GM12892 (cell line): ENCODE results near the gene MAGI3.

Experiments
- POLR2A ChIP-seq: IDR thresholded peaks from 2 replicates; pipeline ENCODE4 v1.6.1; 2011; ENCODE audit warnings: low read depth, low read length, control low read depth
- POLR2AphosphoS5 ChIP-seq: IDR thresholded peaks from 2 replicates; pipeline ENCODE4 v1.6.1; 2011; ENCODE audit warnings: low read depth, low read length, control low read depth
- TAF1 ChIP-seq: IDR thresholded peaks from 2 replicates; pipeline ENCODE4 v1.6.1; 2011; ENCODE audit warnings: low read depth, mild to moderate bottlenecking, control low read depth, low read length, borderline replicate concordance

- TF ChIP-seq POLR2AphosphoS5 (no peak), POLR2A (no peak), TAF1 (no peak)
Observed at GRCh38 chr1:113652771-113653170, 262.5 kb downstream of the MAGI3 start.
